ENCODE data around the gene ZNF638.

ZNF638 gene

DNA sequence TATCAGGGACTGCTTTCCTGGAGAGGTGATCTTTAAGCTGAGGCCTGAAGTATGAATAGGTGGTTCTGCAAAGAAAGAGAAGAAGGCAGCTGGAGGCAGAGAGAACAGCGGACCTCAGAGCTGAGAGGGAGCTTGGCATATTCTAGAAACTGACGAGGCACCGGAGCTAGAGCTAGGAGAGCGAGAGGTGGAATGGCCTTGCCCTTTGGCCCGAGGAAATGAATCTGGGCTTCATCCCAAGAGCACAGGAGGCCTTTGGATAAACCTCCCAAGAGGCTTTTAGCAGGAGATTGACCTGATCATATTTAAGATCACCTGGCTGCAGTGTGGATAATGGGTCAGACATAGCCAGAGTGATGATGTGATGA is 129.7 kb downstream of the ZNF638 start:
- H3K9ac ChIP-seq (ENCODE audit: low read length), result no peak overlapping the region
- no peak overlapping the region for H3K14ac ChIP-seq (ENCODE audit: low read length)
- peaks cover 20% of the 10 kb centered on the region for H3K27me3 ChIP-seq (ENCODE audit: insufficient read depth, low read length)
- no peak overlapping the region for H2AK5ac ChIP-seq (ENCODE audit: low read length)
- H3K4me1 ChIP-seq (ENCODE audit: control insufficient read depth in 1 of 2, insufficient read depth in 2 of 2, low read length in 2 of 2), result peaks cover 9 to 17% of the 10 kb centered on the region in 2 experiments
- no CpG with 5 or more reads among the region's 5 CpGs for WGBS (ENCODE audit: extremely low coverage, insufficient coverage, insufficient read length)
- H3K18ac ChIP-seq (ENCODE audit: low read length), result no peak overlapping the region
- H2BK5ac ChIP-seq (ENCODE audit: low read depth, low read length, poor library complexity), result no peak overlapping the region
- peaks cover 5% of the 10 kb centered on the region for H3K9me3 ChIP-seq (ENCODE audit: insufficient read depth, low read depth, low read length)
- DNase-seq, result no peak
- H3K23ac ChIP-seq (ENCODE audit: low read length), result no peak overlapping the region
- H4K91ac ChIP-seq (ENCODE audit: low read depth, low read length), result no peak overlapping the region
- H2AFZ ChIP-seq (ENCODE audit: insufficient read depth, low read length, poor library complexity), result no peak overlapping the region
- no peak overlapping the region for H3K4me2 ChIP-seq (ENCODE audit: low read length)
- H2BK120ac ChIP-seq (ENCODE audit: insufficient read depth, low read length, poor library complexity), result no peak overlapping the region
- peaks cover 2% of the 10 kb centered on the region for H3K79me1 ChIP-seq (ENCODE audit: low read length)
- no peak overlapping the region for H4K12ac ChIP-seq (ENCODE audit: low read depth, low read length)
- H3K27ac ChIP-seq (ENCODE audit: low read depth, low read length), result no peak overlapping the region
- no peak overlapping the region for H3K4ac ChIP-seq (ENCODE audit: low read depth, low read length)
- no peak overlapping the region for H3K4me3 ChIP-seq (ENCODE audit: low read depth, low read length)
- no peaks in the 10 kb centered on the region for H3K36me3 ChIP-seq (ENCODE audit: control insufficient read depth in 1 of 2, insufficient read depth in 2 of 2, low read length in 2 of 2)
- H4K8ac ChIP-seq (ENCODE audit: low read depth, low read length), result no peak overlapping the region
- no peaks in the 10 kb centered on the region for H3K79me2 ChIP-seq (ENCODE audit: control insufficient read depth, insufficient read depth, low read length, poor library complexity)
- H2BK12ac ChIP-seq (ENCODE audit: low read length), result no peak overlapping the region

DNA sequence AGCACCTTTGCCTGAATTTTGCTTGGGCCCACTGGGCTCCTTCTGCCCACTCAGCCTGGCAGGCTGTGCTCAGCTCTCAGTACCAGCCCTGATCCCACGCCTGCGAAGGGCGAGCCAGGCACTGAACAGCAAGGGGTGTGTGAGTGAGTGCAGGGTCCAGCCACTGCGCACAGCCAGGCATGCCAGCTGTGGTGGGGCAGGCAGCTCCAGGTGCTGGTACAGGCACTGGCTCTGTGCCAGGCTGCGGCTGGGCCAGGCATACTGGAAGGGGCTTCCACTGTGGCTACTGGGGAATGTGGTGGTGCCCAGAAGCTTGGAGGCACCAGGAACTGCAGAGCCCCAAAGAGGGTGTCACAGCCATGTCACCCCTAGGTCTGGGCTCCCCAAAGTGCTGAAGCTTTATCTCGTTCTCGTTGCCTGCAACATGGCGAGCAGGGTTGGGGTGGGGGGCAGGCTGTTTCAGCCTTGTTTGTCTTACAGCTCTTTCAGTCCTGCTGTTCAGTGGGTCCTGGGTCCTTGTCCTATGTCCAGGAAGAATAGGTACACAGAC is 130.5 kb downstream of the ZNF638 start:
- no peak for DNase-seq
- Histone ChIP-seq H4K12ac (ENCODE audit: low read depth, low read length) (no peak overlapping the region), H4K8ac (ENCODE audit: low read depth, low read length) (no peak overlapping the region), H2AFZ (ENCODE audit: insufficient read depth, low read length, poor library complexity) (no peak overlapping the region), H3K4me1 (ENCODE audit: control insufficient read depth in 1 of 2, insufficient read depth in 2 of 2, low read length in 2 of 2) (peaks cover 4 to 12% of the 10 kb centered on the region in 2 experiments), H3K4me3 (ENCODE audit: low read depth, low read length) (no peak overlapping the region), H2AK5ac (ENCODE audit: low read length) (no peak overlapping the region), H3K27ac (ENCODE audit: low read depth, low read length) (no peak overlapping the region), H3K4ac (ENCODE audit: low read depth, low read length) (no peak overlapping the region), H3K36me3 (ENCODE audit: control insufficient read depth in 1 of 2, insufficient read depth in 2 of 2, low read length in 2 of 2) (no peaks in the 10 kb centered on the region), H3K9me3 (ENCODE audit: insufficient read depth, low read depth, low read length) (peaks cover 5% of the 10 kb centered on the region), H2BK120ac (ENCODE audit: insufficient read depth, low read length, poor library complexity) (no peak overlapping the region), H4K91ac (ENCODE audit: low read depth, low read length) (no peak overlapping the region), H2BK12ac (ENCODE audit: low read length) (no peak overlapping the region), H3K14ac (ENCODE audit: low read length) (no peak overlapping the region), H2BK5ac (ENCODE audit: low read depth, low read length, poor library complexity) (no peak overlapping the region), H3K79me2 (ENCODE audit: control insufficient read depth, insufficient read depth, low read length, poor library complexity) (no peaks in the 10 kb centered on the region), H3K9ac (ENCODE audit: low read length) (no peak overlapping the region), H3K4me2 (ENCODE audit: low read length) (no peak overlapping the region), H3K79me1 (ENCODE audit: low read length) (no peaks in the 10 kb centered on the region), H3K23ac (ENCODE audit: low read length) (no peak overlapping the region), H3K27me3 (ENCODE audit: insufficient read depth, low read length) (peaks cover 27% of the 10 kb centered on the region), H3K18ac (ENCODE audit: low read length) (no peak overlapping the region)
- WGBS (ENCODE audit: extremely low coverage, insufficient coverage, insufficient read length), result no CpG with 5 or more reads among the region's 8 CpGs

DNA sequence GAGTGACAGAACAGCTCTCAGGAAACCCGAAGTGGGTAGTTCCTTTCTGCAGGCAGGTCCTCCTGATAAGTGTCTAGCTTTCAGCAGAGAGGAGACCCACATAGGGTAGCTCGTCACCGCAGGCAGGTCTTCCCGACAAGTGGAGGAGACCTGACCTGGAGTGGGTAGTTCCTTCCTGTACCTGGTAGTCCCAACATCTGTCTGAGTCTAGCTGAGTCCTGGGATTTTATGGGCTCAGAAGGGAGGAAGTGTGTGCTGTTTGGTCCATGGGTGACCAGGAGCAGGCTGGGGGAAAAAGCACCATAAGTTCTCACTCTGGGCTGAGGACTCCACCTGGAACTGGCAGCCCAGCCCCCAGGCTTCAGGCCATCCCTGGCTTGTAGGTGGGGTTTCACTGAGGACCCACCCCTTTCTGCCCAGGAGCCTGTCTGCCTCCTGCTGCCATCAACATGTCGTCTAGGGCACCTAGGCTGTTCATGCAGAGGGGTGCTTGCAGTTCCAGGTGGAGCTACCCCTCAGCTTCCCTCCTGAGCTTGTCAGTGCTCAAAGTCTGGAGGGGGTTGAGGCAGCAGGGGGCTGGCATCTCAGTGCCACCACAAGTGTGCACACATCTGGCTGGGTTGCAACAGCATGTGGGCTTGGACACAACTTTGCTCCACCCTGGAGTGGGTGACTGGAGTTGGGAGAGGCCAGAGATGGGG is 131.2 kb downstream of the ZNF638 start:
- Histone ChIP-seq H3K18ac (ENCODE audit: low read length) (no peak overlapping the region), H3K27ac (ENCODE audit: low read depth, low read length) (no peak overlapping the region), H2BK5ac (ENCODE audit: low read depth, low read length, poor library complexity) (no peak overlapping the region), H2AK5ac (ENCODE audit: low read length) (no peak overlapping the region), H3K14ac (ENCODE audit: low read length) (no peak overlapping the region), H2BK12ac (ENCODE audit: low read length) (no peak overlapping the region), H3K27me3 (ENCODE audit: insufficient read depth, low read length) (peaks cover 30% of the 10 kb centered on the region), H4K8ac (ENCODE audit: low read depth, low read length) (no peak overlapping the region), H2BK120ac (ENCODE audit: insufficient read depth, low read length, poor library complexity) (no peak overlapping the region), H2AFZ (ENCODE audit: insufficient read depth, low read length, poor library complexity) (no peak overlapping the region), H4K12ac (ENCODE audit: low read depth, low read length) (no peak overlapping the region), H3K79me2 (ENCODE audit: control insufficient read depth, insufficient read depth, low read length, poor library complexity) (no peaks in the 10 kb centered on the region), H3K4me2 (ENCODE audit: low read length) (no peak overlapping the region), H3K4ac (ENCODE audit: low read depth, low read length) (no peak overlapping the region), H3K79me1 (ENCODE audit: low read length) (no peaks in the 10 kb centered on the region), H3K9ac (ENCODE audit: low read length) (no peak overlapping the region), H3K4me1 (ENCODE audit: control insufficient read depth in 1 of 2, insufficient read depth in 2 of 2, low read length in 2 of 2) (peaks cover 4 to 11% of the 10 kb centered on the region in 2 experiments), H3K4me3 (ENCODE audit: low read depth, low read length) (no peak overlapping the region), H3K9me3 (ENCODE audit: insufficient read depth, low read depth, low read length) (peaks cover 5% of the 10 kb centered on the region), H3K36me3 (ENCODE audit: control insufficient read depth in 1 of 2, insufficient read depth in 2 of 2, low read length in 2 of 2) (no peaks in the 10 kb centered on the region), H3K23ac (ENCODE audit: low read length) (no peak overlapping the region), H4K91ac (ENCODE audit: low read depth, low read length) (no peak overlapping the region)
- WGBS (ENCODE audit: extremely low coverage, insufficient coverage, insufficient read length), result no CpG with 5 or more reads among the region's 5 CpGs
- DNase-seq, result no peak

DNA sequence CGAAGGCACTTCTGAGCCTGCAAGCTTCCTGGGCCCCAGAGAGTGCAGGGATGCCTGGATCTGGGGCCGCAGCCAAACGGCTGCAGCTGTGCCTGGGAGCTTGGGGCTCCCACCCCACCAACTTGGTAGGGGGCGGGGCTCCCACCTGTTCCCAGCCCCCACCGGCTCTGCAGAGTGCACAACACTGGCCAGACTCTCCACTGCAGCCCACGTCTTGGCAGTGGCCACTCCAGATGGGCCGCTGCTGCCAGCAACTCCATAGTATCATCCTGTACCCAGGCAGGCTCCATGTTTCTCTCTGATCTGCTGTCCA is 131.7 kb downstream of the ZNF638 start:
- no peak for DNase-seq
- Histone ChIP-seq H3K4me3 (ENCODE audit: low read depth, low read length) (no peak overlapping the region), H2BK120ac (ENCODE audit: insufficient read depth, low read length, poor library complexity) (no peak overlapping the region), H4K8ac (ENCODE audit: low read depth, low read length) (no peak overlapping the region), H3K14ac (ENCODE audit: low read length) (no peak overlapping the region), H4K91ac (ENCODE audit: low read depth, low read length) (no peak overlapping the region), H3K4me1 (ENCODE audit: control insufficient read depth in 1 of 2, insufficient read depth in 2 of 2, low read length in 2 of 2) (peaks cover 4 to 11% of the 10 kb centered on the region in 2 experiments), H3K9me3 (ENCODE audit: insufficient read depth, low read depth, low read length) (peaks cover 5% of the 10 kb centered on the region), H3K4ac (ENCODE audit: low read depth, low read length) (no peak overlapping the region), H2BK12ac (ENCODE audit: low read length) (no peak overlapping the region), H2BK5ac (ENCODE audit: low read depth, low read length, poor library complexity) (no peak overlapping the region), H3K9ac (ENCODE audit: low read length) (no peak overlapping the region), H2AK5ac (ENCODE audit: low read length) (no peak overlapping the region), H2AFZ (ENCODE audit: insufficient read depth, low read length, poor library complexity) (no peak overlapping the region), H4K12ac (ENCODE audit: low read depth, low read length) (no peak overlapping the region), H3K36me3 (ENCODE audit: control insufficient read depth in 1 of 2, insufficient read depth in 2 of 2, low read length in 2 of 2) (no peaks in the 10 kb centered on the region), H3K79me1 (ENCODE audit: low read length) (no peaks in the 10 kb centered on the region), H3K79me2 (ENCODE audit: control insufficient read depth, insufficient read depth, low read length, poor library complexity) (no peaks in the 10 kb centered on the region), H3K4me2 (ENCODE audit: low read length) (no peak overlapping the region), H3K27me3 (ENCODE audit: insufficient read depth, low read length) (peaks cover 30% of the 10 kb centered on the region), H3K18ac (ENCODE audit: low read length) (no peak overlapping the region), H3K23ac (ENCODE audit: low read length) (no peak overlapping the region), H3K27ac (ENCODE audit: low read depth, low read length) (no peak overlapping the region)
- whole genome bisulfite sequencing (ENCODE audit: extremely low coverage, insufficient coverage, insufficient read length), result no CpG with 5 or more reads among the region's 7 CpGs
